ENCODE measurements around the gene EFNB2.

GRCh38 chr13:106475852-106476251, 59.6 kb downstream of the EFNB2 start:
- TF ChIP-seq CTCF (IDR thresholded peaks at IDR 0.05; ENCODE audit: extremely low read depth in 1 of 2, insufficient read depth in 1 of 2, low read depth in 1 of 2, low read length in 2 of 2) (no peak), MYC (IDR thresholded peaks at IDR 0.05; ENCODE audit: low read depth, low read length) (no peak)
